Measurements from ENCODE around the gene RRAS2.

RRAS2 gene

DNA sequence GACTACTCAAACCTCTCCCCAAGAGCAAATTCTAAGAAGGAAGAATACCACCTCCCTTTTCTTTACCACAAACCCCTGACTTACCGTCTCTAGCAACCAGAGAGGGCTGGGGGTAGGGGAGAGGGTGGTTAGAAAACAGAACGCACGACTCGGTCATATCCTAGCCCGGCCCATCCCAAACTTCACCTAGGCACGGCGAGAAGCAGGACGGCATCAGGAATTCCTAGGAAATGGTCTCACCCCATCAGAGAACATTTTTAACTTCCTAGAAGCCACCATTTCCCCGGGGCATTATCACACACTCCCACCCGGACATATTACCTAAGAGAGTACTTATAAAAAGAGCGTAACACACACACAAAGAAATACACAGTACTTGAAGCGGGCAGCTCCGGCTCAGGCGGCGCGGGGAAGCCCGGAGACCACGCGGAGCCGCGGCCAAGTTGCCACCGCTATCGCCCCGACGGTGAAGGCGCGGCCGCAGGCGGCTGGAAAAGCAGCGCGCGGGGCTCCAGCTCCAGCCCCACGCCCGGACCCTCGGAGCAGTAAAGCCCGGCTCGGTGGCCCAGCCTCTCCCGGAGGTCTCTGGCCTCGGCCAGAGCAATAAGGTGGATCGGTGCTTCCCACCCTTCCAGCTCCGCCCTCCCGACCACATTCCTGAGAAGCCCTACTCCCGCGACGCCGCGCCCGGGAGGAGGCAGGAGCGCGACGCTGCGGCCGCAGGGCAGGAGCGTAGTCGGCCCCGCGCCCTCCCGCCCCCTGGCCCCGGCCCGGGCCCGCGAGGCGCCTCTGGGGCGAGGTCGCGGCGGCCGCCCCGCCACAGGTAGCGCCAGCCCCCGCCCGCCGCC lies 878 bp downstream of the RRAS2 start (continued):
- no peak for TF ChIP-seq ZNF707 (tag by site-specific recombination; IDR thresholded peaks at IDR 0.05)
- TF ChIP-seq, protein P1, sequence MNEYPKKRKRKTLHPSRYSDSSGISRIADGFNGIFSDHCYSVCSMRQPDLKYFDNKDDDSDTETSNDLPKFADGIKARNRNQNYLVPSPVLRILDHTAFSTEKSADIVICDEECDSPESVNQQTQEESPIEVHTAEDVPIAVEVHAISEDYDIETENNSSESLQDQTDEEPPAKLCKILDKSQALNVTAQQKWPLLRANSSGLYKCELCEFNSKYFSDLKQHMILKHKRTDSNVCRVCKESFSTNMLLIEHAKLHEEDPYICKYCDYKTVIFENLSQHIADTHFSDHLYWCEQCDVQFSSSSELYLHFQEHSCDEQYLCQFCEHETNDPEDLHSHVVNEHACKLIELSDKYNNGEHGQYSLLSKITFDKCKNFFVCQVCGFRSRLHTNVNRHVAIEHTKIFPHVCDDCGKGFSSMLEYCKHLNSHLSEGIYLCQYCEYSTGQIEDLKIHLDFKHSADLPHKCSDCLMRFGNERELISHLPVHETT (tag by site-specific recombination; IDR thresholded peaks at IDR 0.05) = no peak
- no peak for TF ChIP-seq ZNF155 (tag by site-specific recombination; IDR thresholded peaks at IDR 0.05)
- no peak for TF ChIP-seq ZBTB1 (tag by site-specific recombination; IDR thresholded peaks at IDR 0.05)
- TF ChIP-seq, protein P2, sequence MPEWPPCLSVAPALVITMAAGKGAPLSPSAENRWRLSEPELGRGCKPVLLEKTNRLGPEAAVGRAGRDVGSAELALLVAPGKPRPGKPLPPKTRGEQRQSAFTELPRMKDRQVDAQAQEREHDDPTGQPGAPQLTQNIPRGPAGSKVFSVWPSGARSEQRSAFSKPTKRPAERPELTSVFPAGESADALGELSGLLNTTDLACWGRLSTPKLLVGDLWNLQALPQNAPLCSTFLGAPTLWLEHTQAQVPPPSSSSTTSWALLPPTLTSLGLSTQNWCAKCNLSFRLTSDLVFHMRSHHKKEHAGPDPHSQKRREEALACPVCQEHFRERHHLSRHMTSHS (tag by site-specific recombination; IDR thresholded peaks at IDR 0.05) = no peak
- no peak for TF ChIP-seq ZNF112 (tag by site-specific recombination; IDR thresholded peaks at IDR 0.05)
- no peak for TF ChIP-seq SP3 (tag by site-specific recombination; IDR thresholded peaks at IDR 0.05)
- TF ChIP-seq KLF8 (tag by site-specific recombination; IDR thresholded peaks at IDR 0.05) = peak; percentile 25; the same call in 1 of the 2 replicates
- TF ChIP-seq, protein P3, sequence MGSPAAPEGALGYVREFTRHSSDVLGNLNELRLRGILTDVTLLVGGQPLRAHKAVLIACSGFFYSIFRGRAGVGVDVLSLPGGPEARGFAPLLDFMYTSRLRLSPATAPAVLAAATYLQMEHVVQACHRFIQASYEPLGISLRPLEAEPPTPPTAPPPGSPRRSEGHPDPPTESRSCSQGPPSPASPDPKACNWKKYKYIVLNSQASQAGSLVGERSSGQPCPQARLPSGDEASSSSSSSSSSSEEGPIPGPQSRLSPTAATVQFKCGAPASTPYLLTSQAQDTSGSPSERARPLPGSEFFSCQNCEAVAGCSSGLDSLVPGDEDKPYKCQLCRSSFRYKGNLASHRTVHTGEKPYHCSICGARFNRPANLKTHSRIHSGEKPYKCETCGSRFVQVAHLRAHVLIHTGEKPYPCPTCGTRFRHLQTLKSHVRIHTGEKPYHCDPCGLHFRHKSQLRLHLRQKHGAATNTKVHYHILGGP (tag by site-specific recombination; IDR thresholded peaks at IDR 0.05) = no peak
- TF ChIP-seq ZNF335 (tag by site-specific recombination; conservative IDR thresholded peaks at IDR 0.05) = peak; percentile 84
- no peak for TF ChIP-seq ZSCAN30 (tag by site-specific recombination; IDR thresholded peaks at IDR 0.05)
- TF ChIP-seq, protein P4, sequence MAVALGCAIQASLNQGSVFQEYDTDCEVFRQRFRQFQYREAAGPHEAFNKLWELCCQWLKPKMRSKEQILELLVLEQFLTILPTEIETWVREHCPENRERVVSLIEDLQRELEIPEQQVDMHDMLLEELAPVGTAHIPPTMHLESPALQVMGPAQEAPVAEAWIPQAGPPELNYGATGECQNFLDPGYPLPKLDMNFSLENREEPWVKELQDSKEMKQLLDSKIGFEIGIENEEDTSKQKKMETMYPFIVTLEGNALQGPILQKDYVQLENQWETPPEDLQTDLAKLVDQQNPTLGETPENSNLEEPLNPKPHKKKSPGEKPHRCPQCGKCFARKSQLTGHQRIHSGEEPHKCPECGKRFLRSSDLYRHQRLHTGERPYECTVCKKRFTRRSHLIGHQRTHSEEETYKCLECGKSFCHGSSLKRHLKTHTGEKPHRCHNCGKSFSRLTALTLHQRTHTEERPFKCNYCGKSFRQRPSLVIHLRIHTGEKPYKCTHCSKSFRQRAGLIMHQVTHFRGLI (tag by site-specific recombination; IDR thresholded peaks at IDR 0.05) = peak; percentile 36; the same call in 1 of the 2 replicates
- no peak for TF ChIP-seq ZNF175 (tag by site-specific recombination; IDR thresholded peaks at IDR 0.05)
- TF ChIP-seq, protein P5, sequence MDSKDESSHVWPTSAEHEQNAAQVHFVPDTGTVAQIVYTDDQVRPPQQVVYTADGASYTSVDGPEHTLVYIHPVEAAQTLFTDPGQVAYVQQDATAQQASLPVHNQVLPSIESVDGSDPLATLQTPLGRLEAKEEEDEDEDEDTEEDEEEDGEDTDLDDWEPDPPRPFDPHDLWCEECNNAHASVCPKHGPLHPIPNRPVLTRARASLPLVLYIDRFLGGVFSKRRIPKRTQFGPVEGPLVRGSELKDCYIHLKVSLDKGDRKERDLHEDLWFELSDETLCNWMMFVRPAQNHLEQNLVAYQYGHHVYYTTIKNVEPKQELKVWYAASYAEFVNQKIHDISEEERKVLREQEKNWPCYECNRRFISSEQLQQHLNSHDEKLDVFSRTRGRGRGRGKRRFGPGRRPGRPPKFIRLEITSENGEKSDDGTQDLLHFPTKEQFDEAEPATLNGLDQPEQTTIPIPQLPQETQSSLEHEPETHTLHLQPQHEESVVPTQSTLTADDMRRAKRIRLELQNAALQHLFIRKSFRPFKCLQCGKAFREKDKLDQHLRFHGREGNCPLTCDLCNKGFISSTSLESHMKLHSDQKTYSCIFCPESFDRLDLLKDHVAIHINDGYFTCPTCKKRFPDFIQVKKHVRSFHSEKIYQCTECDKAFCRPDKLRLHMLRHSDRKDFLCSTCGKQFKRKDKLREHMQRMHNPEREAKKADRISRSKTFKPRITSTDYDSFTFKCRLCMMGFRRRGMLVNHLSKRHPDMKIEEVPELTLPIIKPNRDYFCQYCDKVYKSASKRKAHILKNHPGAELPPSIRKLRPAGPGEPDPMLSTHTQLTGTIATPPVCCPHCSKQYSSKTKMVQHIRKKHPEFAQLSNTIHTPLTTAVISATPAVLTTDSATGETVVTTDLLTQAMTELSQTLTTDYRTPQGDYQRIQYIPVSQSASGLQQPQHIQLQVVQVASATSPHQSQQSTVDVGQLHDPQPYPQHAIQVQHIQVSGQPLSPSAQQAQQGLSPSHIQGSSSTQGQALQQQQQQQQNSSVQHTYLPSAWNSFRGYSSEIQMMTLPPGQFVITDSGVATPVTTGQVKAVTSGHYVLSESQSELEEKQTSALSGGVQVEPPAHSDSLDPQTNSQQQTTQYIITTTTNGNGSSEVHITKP (tag by site-specific recombination; IDR thresholded peaks at IDR 0.05) = peak; percentile 89
- no peak for TF ChIP-seq REPIN1 (tag by site-specific recombination; IDR thresholded peaks at IDR 0.05; ENCODE audit: low read depth)
- no peak for TF ChIP-seq ZNF341 (tag by site-specific recombination; IDR thresholded peaks at IDR 0.05; ENCODE audit: low read depth)
- no peak for TF ChIP-seq ZNF292 (tag by site-specific recombination; IDR thresholded peaks at IDR 0.05; ENCODE audit: borderline replicate concordance, low read depth)
- TF ChIP-seq YY1 (tag by site-specific recombination; IDR thresholded peaks at IDR 0.05) = no peak
- TF ChIP-seq KLF16 (tag by site-specific recombination; IDR thresholded peaks at IDR 0.05) = 0 out of 2 replicates have a peak, but pooled peaks have one; percentile 22
- TF ChIP-seq KLF7 (tag by site-specific recombination; IDR thresholded peaks at IDR 0.05; ENCODE audit: borderline replicate concordance) = no peak
- TF ChIP-seq, protein P6, sequence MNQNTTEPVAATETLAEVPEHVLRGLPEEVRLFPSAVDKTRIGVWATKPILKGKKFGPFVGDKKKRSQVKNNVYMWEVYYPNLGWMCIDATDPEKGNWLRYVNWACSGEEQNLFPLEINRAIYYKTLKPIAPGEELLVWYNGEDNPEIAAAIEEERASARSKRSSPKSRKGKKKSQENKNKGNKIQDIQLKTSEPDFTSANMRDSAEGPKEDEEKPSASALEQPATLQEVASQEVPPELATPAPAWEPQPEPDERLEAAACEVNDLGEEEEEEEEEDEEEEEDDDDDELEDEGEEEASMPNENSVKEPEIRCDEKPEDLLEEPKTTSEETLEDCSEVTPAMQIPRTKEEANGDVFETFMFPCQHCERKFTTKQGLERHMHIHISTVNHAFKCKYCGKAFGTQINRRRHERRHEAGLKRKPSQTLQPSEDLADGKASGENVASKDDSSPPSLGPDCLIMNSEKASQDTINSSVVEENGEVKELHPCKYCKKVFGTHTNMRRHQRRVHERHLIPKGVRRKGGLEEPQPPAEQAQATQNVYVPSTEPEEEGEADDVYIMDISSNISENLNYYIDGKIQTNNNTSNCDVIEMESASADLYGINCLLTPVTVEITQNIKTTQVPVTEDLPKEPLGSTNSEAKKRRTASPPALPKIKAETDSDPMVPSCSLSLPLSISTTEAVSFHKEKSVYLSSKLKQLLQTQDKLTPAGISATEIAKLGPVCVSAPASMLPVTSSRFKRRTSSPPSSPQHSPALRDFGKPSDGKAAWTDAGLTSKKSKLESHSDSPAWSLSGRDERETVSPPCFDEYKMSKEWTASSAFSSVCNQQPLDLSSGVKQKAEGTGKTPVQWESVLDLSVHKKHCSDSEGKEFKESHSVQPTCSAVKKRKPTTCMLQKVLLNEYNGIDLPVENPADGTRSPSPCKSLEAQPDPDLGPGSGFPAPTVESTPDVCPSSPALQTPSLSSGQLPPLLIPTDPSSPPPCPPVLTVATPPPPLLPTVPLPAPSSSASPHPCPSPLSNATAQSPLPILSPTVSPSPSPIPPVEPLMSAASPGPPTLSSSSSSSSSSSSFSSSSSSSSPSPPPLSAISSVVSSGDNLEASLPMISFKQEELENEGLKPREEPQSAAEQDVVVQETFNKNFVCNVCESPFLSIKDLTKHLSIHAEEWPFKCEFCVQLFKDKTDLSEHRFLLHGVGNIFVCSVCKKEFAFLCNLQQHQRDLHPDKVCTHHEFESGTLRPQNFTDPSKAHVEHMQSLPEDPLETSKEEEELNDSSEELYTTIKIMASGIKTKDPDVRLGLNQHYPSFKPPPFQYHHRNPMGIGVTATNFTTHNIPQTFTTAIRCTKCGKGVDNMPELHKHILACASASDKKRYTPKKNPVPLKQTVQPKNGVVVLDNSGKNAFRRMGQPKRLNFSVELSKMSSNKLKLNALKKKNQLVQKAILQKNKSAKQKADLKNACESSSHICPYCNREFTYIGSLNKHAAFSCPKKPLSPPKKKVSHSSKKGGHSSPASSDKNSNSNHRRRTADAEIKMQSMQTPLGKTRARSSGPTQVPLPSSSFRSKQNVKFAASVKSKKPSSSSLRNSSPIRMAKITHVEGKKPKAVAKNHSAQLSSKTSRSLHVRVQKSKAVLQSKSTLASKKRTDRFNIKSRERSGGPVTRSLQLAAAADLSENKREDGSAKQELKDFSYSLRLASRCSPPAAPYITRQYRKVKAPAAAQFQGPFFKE (tag by site-specific recombination; IDR thresholded peaks at IDR 0.05; ENCODE audit: borderline replicate concordance) = no peak
- TF ChIP-seq ZNF248 (tag by site-specific recombination; IDR thresholded peaks at IDR 0.05) = no peak
- TF ChIP-seq GLIS1 (tag by site-specific recombination; IDR thresholded peaks at IDR 0.05) = no peak
- TF ChIP-seq WT1 (tag by site-specific recombination; IDR thresholded peaks at IDR 0.05) = no peak
- no peak for TF ChIP-seq TRIM28 (IDR thresholded peaks at IDR 0.05; ENCODE audit: borderline replicate concordance, low read length)
